Urothelium cell line (cell line): Measurements from ENCODE around the gene MPI.
"Not testable (repeated sequence)": the region's sequence is repeated elsewhere in the genome, so short reads cannot be mapped to it uniquely, and the experiment has no call there.

ENCODE experiments used
- DNase-seq: peaks from one replicate; pipeline ENCODE4 v3.0.0; 2011; ENCODE audit warnings: low spot score, mixed read lengths
- FAIRE-seq: peaks from 2 replicates; lab custom pipeline; 2011; peaks lifted over from hg19 to GRCh38; lab: Jason Lieb, UNC

The MPI gene

GRCh38 chr15:74924525-74924924 is 34.7 kb downstream of the MPI start:
- FAIRE-seq (no peak), DNase-seq (no peak)

- DNase-seq (no peak), FAIRE-seq (no peak)
Measured at GRCh38 chr15:74928771-74929198, 38.9 kb downstream of the MPI start.

- no peak for DNase-seq
- no peak for FAIRE-seq
Measured at GRCh38 chr15:74933573-74933972, 43.7 kb downstream of the MPI start.

- FAIRE-seq, DNase-seq: not testable (repeated sequence)
Measured at GRCh38 chr15:74935193-74935592, 45.4 kb downstream of the MPI start.

GRCh38 chr15:74937272-74937589 is 47.4 kb downstream of the MPI start:
- FAIRE-seq (no peak), DNase-seq (no peak)

GRCh38 chr15:74937590-74938371 is 47.9 kb downstream of the MPI start, which contains the start of gene COX5A:
TSS of gene COX5A (minus strand) at chr15:74938073. CDS start at chr15:74938014, 59 bp downstream.
- FAIRE-seq (peak; percentile 73), DNase-seq (peak; percentile 88)

- FAIRE-seq (peak; percentile 17), DNase-seq (peak; percentile 60)
Measured at GRCh38 chr15:74950078-74950908, 60.5 kb downstream of the MPI start.

- DNase-seq (no peak), FAIRE-seq (no peak)
Measured at GRCh38 chr15:74951006-74951405, 61.2 kb downstream of the MPI start.
